ENCODE results near the gene PGGHG. TPM values are rescaled to one million over a fixed set of nuclear protein-coding genes. Genes with fewer than 3 reads are reported as not detected.

Gene PGGHG
- 10 to 100 TPM; 13.3 to 23.7 (median 18.8) TPM for total RNA-seq

DNA sequence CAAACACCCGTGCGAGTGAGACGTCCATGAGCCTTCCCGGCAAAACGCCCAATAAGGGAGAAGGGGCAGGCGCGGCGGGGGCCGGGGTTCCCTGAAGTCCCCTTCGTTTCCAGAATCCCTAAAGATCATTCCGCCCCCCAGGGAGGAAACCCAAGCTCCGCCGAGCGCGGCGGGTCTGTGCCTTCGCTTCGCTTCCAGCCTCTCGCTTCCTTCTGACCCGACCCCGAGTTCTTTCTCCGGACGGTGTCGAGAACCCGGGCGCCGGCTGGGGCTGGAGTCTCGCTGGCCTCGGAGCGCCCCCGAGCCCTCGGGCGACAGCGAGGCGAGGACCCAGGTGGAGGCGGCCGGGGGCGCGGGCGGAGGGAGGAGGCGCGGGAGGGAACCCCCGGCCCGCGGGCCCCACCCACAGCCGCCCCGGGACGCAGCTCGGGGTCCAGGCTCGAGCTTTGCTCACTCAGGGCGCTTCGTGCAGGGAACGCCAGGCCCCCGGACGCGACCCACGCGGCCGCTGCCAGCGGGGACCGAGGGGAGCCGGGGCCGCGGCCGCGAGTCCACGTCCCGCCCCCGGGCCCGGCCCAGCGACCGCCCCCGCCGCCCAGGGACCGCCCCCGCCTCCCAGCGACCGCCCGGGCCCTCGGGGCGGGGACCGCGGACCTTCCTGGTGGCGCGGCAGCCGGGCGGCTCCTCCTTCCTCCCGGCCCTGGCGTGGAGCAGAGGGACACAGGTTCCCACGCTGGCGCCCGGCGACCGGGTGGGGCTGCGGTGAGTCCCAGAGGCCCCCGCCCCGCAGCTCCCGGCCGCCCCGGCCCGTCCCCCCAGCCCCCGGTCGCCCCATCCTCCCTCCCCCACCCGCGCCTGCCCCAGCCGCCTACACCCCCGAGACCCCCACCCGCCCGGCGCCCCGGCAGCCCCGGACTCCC lies at the start of gene PGGHG:
Gene PGGHG (plus strand): TSS at position 649 of the 920 bp plus-strand sequence. CDS start 691 bp downstream, outside the sequence.
- Histone ChIP-seq H3K36me3 (peaks cover 0 to 19% (median 9%) of the 10 kb centered on the region in 4 donors), H3K4me3 (peak within 1 kb of the TSS; percentile 80 to 93 (median 82)), H3K27me3 (peaks cover 0 to 37% (median 2%) of the 10 kb centered on the region in 4 donors), H3K9me3 (no peaks in the 10 kb centered on the region), H3K27ac (replicated peaks in 1 of 4) (peak within 1 kb of the TSS; percentile 70 to 78 (median 72)), H3K4me1 (peaks cover 8 to 30% (median 28%) of the 10 kb centered on the region in 4 donors)
- intact Hi-C loops (cut with DNase I): no loop called here
- WGBS: 1% methylated on average over 30 of the region's 112 CpGs
- DNase-seq (ENCODE audit: extremely low spot score): no peak
- TF ChIP-seq POLR2AphosphoS5 (IDR thresholded peaks at IDR 0.05): peak; percentile 27 to 55
- no peak for TF ChIP-seq POLR2A (IDR thresholded peaks at IDR 0.05; ENCODE audit: low read depth)

DNA sequence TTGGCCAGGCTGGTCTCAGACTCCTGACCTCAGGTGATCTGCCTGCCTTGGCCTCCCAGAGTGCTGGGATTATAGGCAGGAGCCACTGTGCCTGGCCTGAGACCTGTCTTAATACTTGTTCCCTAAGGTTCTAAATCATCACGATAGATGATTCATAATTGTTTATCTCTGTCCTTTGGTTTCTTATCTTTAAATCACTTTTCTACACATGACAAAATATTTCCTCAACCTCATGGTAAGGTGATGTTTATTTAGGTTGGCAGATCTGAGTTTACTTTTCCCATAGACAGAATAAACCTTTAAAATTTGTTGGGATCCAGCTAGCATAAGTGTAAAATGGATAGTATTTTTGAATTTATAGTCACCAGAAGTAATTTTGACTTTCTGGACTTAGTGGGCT lies 48.6 kb upstream of the PGGHG start:
- Histone ChIP-seq H3K4me1 (peaks cover 18 to 29% (median 26%) of the 10 kb centered on the region in 4 donors), H3K27ac (replicated peaks in 1 of 4) (no peak overlapping the region), H3K27me3 (no peaks in the 10 kb centered on the region), H3K4me3 (no peak overlapping the region), H3K36me3 (peaks cover 24 to 61% (median 41%) of the 10 kb centered on the region in 4 donors), H3K9me3 (no peaks in the 10 kb centered on the region)
- 40% methylated on average over 1 of the region's 1 CpG for WGBS
- TF ChIP-seq EP300 (IDR thresholded peaks at IDR 0.05): no peak
- no peak for TF ChIP-seq POLR2AphosphoS5 (IDR thresholded peaks at IDR 0.05)
- TF ChIP-seq POLR2A (IDR thresholded peaks at IDR 0.05; ENCODE audit: low read depth): no peak
- TF ChIP-seq, protein P1, sequence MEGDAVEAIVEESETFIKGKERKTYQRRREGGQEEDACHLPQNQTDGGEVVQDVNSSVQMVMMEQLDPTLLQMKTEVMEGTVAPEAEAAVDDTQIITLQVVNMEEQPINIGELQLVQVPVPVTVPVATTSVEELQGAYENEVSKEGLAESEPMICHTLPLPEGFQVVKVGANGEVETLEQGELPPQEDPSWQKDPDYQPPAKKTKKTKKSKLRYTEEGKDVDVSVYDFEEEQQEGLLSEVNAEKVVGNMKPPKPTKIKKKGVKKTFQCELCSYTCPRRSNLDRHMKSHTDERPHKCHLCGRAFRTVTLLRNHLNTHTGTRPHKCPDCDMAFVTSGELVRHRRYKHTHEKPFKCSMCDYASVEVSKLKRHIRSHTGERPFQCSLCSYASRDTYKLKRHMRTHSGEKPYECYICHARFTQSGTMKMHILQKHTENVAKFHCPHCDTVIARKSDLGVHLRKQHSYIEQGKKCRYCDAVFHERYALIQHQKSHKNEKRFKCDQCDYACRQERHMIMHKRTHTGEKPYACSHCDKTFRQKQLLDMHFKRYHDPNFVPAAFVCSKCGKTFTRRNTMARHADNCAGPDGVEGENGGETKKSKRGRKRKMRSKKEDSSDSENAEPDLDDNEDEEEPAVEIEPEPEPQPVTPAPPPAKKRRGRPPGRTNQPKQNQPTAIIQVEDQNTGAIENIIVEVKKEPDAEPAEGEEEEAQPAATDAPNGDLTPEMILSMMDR (IDR thresholded peaks at IDR 0.05): no peak
- no peak for DNase-seq (ENCODE audit: extremely low spot score)
- intact Hi-C loops (cut with DNase I): no loop called here

DNA sequence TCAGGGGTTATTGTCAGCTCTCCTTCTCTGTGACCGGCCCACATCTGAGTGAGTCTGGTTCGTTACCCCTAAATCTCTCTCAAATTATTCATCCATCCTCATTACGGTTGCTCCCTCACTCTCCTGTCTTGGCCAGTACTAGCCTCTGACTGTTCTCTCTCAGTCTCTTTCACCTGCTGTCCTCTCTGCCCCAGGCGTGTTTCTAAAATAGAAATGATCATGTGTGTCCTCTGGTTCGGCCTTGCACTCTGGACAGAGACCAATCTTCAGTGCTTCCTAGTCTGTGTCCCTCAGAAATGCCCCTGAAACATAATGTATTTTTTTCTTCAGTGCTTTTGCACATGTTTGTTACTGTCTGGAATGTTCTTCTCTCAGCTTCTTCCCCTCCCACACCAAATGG lies 47.3 kb upstream of the PGGHG start:
- TF ChIP-seq, protein P1 (IDR thresholded peaks at IDR 0.05): no peak
- TF ChIP-seq POLR2AphosphoS5 (IDR thresholded peaks at IDR 0.05) (no peak), POLR2A (IDR thresholded peaks at IDR 0.05; ENCODE audit: low read depth) (no peak), EP300 (IDR thresholded peaks at IDR 0.05) (no peak)
- no peak for DNase-seq (ENCODE audit: extremely low spot score)
- H3K4me1 ChIP-seq: peaks cover 14 to 25% (median 22%) of the 10 kb centered on the region in 4 donors
- H3K27ac ChIP-seq (replicated peaks in 1 of 4): no peak overlapping the region
- H3K4me3 ChIP-seq: no peak overlapping the region
- H3K27me3 ChIP-seq: no peaks in the 10 kb centered on the region
- peaks cover 34 to 74% (median 53%) of the 10 kb centered on the region in 4 donors for H3K36me3 ChIP-seq
- intact Hi-C loops (cut with DNase I): no loop called here
- H3K9me3 ChIP-seq: no peaks in the 10 kb centered on the region
- 91% methylated on average over 5 of the region's 5 CpGs for WGBS

DNA sequence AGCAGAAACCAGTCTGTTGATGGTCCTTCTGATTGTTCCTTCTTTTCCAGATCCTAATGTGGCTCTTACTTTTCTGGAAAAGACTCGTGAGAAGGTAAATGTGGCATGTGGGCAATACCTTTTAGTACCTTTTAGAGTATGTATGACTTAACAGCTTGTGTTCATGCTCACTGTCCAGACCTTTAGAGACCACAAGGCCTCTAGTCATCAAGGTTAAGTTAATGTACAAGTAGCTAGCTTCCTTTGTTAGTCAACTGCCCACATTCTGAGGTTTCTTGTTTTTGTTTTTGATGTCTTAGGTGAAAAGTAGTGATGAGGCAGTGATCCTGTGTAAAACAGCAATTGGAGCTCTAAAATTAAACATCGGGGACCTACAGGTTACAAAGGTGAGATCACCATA lies 44.5 kb upstream of the PGGHG start:
- intact Hi-C loops (cut with DNase I): no loop called here
- Histone ChIP-seq H3K27me3 (no peaks in the 10 kb centered on the region), H3K36me3 (peaks cover 57 to 100% (median 81%) of the 10 kb centered on the region in 4 donors), H3K27ac (replicated peaks in 1 of 4) (no peak overlapping the region), H3K4me1 (peaks cover 0 to 10% (median 3%) of the 10 kb centered on the region in 4 donors), H3K4me3 (no peak overlapping the region), H3K9me3 (no peaks in the 10 kb centered on the region)
- 92% methylated on average over 2 of the region's 2 CpGs for WGBS
- TF ChIP-seq, protein P1 (IDR thresholded peaks at IDR 0.05): no peak
- TF ChIP-seq POLR2AphosphoS5 (IDR thresholded peaks at IDR 0.05) (no peak), POLR2A (IDR thresholded peaks at IDR 0.05; ENCODE audit: low read depth) (no peak), EP300 (IDR thresholded peaks at IDR 0.05) (no peak)
- no peak for DNase-seq (ENCODE audit: extremely low spot score)

DNA sequence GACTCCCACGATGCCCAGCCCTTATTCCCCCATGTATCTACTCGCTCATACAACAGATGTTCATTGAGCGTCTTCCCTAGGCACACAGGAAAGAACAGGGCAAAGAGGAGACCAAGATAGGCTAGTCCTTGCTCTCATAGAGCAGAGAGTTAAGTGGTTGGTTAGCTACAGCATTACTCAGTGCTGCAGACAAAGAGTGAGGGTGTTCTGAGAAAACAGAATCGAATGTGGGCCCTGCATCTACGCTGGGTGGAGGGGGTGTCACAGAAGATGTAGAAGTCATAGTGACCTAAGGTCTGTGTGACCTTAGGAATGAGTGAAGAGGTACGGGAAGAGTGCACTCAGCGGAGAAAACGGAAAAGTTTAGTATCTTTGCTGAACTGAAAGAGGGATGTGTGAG lies 39.9 kb upstream of the PGGHG start:
- TF ChIP-seq, protein P1 (IDR thresholded peaks at IDR 0.05): no peak
- TF ChIP-seq POLR2A (IDR thresholded peaks at IDR 0.05; ENCODE audit: low read depth): no peak
- no peak for TF ChIP-seq EP300 (IDR thresholded peaks at IDR 0.05)
- no peak for TF ChIP-seq POLR2AphosphoS5 (IDR thresholded peaks at IDR 0.05)
- 93% methylated on average over 8 of the region's 8 CpGs for WGBS
- Histone ChIP-seq H3K4me3 (no peak overlapping the region), H3K36me3 (peaks cover 69 to 99% (median 96%) of the 10 kb centered on the region in 4 donors), H3K27ac (replicated peaks in 1 of 4) (no peak overlapping the region), H3K27me3 (no peaks in the 10 kb centered on the region), H3K9me3 (no peaks in the 10 kb centered on the region), H3K4me1 (no peaks in the 10 kb centered on the region)
- intact Hi-C loops (cut with DNase I): no loop called here
- no peak for DNase-seq (ENCODE audit: extremely low spot score)

Data from esophagus muscularis mucosa (tissue), 4 donors.